Central memory CD4-positive, alpha-beta T cell (primary cell): ENCODE results near the gene ACTR2.
"Not testable (repeated sequence)": the region's sequence is repeated elsewhere in the genome, so short reads cannot be mapped to it uniquely, and the experiment has no call there.

ENCODE experiments used
- DNase-seq: peaks from one replicate; pipeline ENCODE4 v3.0.0; 2022

Gene ACTR2

GRCh38 chr2:65314801-65315441 lies 87.3 kb downstream of the ACTR2 start:
- DNase-seq = no peak

GRCh38 chr2:65316072-65316471 lies 88.4 kb downstream of the ACTR2 start:
- DNase-seq = no peak

- DNase-seq = not testable (repeated sequence)
These were observed 89.7 kb downstream of the ACTR2 start for GRCh38 chr2:65317351-65317750.

GRCh38 chr2:65317841-65318240 lies 90.2 kb downstream of the ACTR2 start:
- DNase-seq = no peak

GRCh38 chr2:65319072-65319673 lies 91.5 kb downstream of the ACTR2 start:
- DNase-seq = no peak

GRCh38 chr2:65319674-65320041 lies 92.0 kb downstream of the ACTR2 start:
- DNase-seq = no peak

- no peak for DNase-seq
These were observed 92.6 kb downstream of the ACTR2 start for GRCh38 chr2:65320042-65320725.
